HEK293 (cell line): ENCODE measurements around the gene DPCD.

ENCODE experiments used
- CTCF ChIP-seq: fragments of 450-650 bp; formaldehyde crosslinking; IDR thresholded peaks from 2 replicates; pipeline ENCODE4 v1.5.1; 2016; ENCODE audit warnings: missing biosample characterization, missing genetic modification characterization
- ELK4 ChIP-seq: IDR thresholded peaks from 2 replicates; pipeline ENCODE4 v1.6.1; 2011; ENCODE audit warnings: mild to moderate bottlenecking, low read depth, low read length, borderline replicate concordance
- HOXA7 ChIP-seq: sonication (generic); formaldehyde crosslinking; IDR thresholded peaks from 2 replicates; pipeline ENCODE4 v1.8.1; 2022; ENCODE audit warnings: missing genetic modification reagents, borderline replicate concordance
- PRDM2 ChIP-seq: fragments of 450-650 bp; formaldehyde crosslinking; IDR thresholded peaks from 2 replicates; pipeline ENCODE4 v1.5.1; 2016; ENCODE audit warnings: missing biosample characterization, missing genetic modification characterization, borderline replicate concordance
- ZNF473 ChIP-seq: fragments of 450-650 bp; formaldehyde crosslinking; IDR thresholded peaks from 2 replicates; pipeline ENCODE4 v1.5.1; 2017; ENCODE audit warnings: missing biosample characterization, missing genetic modification characterization
- ZNF658 ChIP-seq: fragments of 450-650 bp; formaldehyde crosslinking; IDR thresholded peaks from 2 replicates; pipeline ENCODE4; 2016; ENCODE audit warnings: missing biosample characterization, missing genetic modification characterization

GRCh38 chr10:101617824-101618568 lies 29.9 kb downstream of the DPCD start:
- no peak for TF ChIP-seq ZNF658
- no peak for TF ChIP-seq HOXA7
- no peak for TF ChIP-seq ELK4
- no peak for TF ChIP-seq CTCF
- TF ChIP-seq ZNF473 (tag by site-specific recombination) = no peak
- no peak for TF ChIP-seq PRDM2 (tag by site-specific recombination)
